Fibroblast of gingiva (primary cell): ENCODE results near the gene MAP3K2.
A peak's percentile ranks its signal among the peaks of the same experiment; 100 is the strongest.
"Not testable (repeated sequence)": the region's sequence is repeated elsewhere in the genome, so short reads cannot be mapped to it uniquely, and the experiment has no call there.

ENCODE experiments used
- DNase-seq: peaks from one replicate; pipeline ENCODE4 v3.0.0-alpha.2; 2011; ENCODE audit warnings: low read depth

MAP3K2 gene

GRCh38 chr2:127382831-127383230 lies 4.9 kb downstream of the MAP3K2 start:
- no peak for DNase-seq

DNA sequence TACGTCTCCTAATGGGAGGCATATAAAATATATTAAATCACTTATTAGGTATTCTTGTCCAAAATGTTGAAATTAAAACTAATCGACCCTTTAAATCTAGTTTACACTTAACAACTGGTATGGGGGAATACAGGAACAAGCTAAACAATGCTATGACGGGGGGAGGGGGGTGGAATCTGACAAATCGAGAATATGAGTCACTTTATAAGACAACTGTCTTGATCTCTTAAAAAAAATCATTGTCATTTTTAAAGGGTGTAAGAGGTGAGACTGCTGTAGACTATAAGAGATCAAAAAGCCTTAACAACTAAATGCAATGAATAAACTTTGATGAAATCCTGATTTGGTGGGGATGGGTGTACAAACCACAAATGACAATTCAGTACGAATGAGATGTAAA lies 6.0 kb downstream of the MAP3K2 start:
- no peak for DNase-seq

DNA sequence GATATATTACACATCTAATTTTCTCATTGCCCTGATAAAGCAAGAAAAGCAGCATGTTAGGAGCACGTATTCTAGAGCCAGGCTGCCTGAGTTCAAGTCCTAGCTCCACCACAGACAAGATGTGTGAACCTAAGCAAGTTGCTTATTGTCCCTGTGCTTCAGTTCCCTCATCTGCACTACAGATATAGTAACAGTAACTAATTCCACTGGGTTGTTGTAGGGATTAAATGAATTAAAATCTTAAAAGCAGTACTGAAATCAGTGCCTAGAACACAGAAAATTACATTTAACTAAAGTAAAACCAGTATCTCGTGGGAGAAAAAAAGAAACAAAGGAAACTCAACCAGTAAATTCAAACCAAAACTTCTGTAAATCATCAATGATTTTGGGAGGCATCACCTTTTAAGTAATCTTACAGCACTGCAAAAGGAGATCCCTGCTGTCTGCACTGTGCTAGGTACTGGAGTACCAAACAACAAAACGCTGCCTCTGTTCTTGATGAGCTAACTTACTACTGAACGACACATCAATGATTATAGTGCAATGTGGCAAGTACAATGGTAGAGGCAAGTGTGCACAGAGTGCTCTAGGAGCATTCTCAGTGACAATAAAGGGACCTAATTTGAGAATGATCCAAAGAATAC lies 7.9 kb downstream of the MAP3K2 start:
- no peak for DNase-seq

GRCh38 chr2:127378720-127379119 lies 9.1 kb downstream of the MAP3K2 start:
- DNase-seq, result no peak

DNA sequence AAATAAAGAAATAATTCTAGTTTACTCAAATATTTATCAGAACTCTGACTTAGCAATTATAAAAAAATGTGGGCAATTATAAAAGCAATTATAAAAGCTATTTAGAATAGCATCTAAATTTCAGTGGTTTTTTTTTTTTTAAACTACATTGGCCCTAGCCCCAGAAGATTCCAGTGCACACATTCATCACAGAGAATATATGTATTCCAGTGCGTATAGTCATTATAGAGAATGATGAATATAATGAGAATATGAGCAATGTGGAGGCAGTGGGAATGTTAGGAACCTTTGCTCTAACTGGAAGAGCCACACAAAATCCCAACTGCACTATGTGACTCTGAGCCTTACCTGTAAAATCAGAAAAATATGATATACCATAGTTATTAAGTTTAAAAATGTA lies 10.5 kb downstream of the MAP3K2 start:
- DNase-seq, result no peak

- DNase-seq, result no peak
These were observed 11.5 kb downstream of the MAP3K2 start for GRCh38 chr2:127376257-127376656.

DNA sequence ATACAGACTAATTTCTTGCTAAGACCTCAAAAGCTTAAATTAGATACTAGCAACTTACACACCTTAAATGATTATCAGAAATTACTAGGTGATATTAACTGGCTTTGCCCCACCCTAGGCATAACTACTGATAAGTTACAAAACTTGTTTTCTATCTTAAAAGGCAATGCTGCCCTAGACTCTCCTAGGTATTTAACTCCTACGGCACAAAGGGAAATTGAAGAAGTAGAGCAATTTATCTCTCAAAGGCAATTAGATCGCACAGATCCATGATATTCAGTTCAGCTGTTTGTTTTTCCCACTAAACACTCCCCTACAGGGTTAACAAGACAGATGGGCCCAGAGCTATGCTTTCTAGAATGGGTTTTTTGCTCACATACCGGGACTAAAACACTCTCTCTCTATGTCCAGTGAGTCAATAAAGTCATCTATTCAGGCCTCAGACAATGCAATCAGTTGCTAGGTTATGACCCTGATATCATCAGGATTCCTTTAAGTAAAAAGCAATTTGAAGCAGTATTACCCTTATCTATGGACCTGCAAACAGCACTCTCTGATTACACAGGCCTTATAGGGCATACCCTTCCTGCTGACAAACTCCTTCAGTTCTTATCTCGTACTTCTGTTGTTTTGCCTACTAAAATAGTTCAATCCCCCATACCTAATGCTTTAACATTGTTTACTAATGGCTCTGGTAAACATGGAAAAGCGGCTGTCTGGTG lies 14.3 kb downstream of the MAP3K2 start:
- DNase-seq, result no peak

DNA sequence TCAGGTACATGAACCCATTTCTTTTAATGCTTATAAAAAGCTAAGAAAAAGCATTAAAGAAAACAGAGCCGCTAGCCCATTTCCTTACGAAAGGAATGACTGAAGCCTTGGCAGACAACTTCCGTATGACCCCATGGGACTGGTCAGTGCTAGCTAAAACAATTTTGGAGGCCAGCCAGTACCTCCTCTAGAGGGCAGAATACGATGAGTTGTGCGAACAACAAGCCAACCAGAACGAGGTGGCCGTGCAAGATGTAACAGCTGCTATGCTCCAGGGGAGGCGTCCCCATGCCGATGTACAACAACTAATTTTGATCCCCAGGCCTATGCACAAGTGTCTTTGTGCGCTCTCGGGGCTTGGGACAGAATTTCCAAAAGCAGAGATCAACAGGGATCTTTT lies 16.7 kb downstream of the MAP3K2 start:
- DNase-seq, result no peak

DNA sequence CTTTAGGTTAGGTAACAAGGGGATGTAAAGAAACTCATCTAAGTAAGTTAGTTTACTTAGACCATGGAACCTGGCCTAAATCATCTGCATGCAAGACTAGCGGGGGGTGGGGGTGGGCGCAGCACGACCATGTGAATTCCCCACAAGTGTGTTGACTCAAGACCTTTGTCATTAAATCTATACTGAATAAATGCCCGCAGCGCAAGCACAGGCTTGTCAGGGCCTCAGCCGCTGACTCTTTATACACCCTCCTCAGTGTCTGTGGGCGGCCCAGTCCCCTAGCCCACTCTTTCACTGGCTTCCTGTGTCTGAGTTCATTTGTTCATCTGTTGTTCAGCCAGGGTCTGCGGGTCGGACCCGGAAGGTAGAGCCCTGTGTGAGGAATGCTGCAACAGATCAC lies 17.8 kb downstream of the MAP3K2 start:
- no peak for DNase-seq

- no peak for DNase-seq
These were observed 22.5 kb downstream of the MAP3K2 start for GRCh38 chr2:127365211-127365643.

- peak; percentile 67 for DNase-seq
These were observed 24.8 kb downstream of the MAP3K2 start for GRCh38 chr2:127362971-127363370.

- DNase-seq, result no peak
These were observed 25.6 kb downstream of the MAP3K2 start for GRCh38 chr2:127361929-127362885.

GRCh38 chr2:127360242-127360641 lies 27.5 kb downstream of the MAP3K2 start:
- DNase-seq, result no peak

DNA sequence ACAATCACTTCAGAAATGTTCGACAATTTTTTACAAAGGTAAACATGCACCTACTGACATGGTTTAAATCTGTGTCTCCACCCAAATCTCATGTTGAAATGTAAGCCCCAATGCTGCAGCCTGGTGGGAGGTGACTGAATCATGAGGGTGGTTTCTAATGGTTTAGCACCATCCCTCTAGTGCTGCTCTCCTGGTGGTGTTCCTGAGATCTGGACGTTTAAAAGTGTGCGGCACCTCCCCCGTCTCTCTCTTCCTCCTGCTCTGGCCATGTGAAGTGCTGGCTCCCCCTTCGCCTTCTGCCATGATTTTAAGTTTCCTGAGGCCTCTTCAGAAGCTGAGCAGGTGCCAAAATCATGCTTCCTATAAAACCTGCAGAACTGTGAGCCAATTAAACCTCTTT lies 28.3 kb downstream of the MAP3K2 start:
- DNase-seq, result no peak

DNA sequence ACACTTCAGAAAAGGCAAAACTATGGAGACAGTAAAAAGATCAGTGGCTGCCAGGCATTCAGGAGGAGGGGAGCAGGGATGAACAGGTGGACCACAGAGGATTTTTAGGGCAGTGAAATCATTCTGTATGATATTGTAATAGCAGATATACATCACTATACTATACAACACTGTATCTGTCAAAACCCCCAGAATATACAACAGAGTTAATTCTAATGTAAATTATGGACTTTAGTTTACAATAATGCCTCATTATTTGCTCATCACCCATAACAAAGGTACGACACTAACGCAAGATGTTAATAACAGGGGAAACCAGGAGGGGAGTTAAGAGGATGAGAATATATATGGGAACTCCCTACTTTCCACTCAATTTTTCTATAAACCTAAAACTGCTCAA lies 28.8 kb downstream of the MAP3K2 start:
- no peak for DNase-seq

GRCh38 chr2:127358044-127358443 lies 29.7 kb downstream of the MAP3K2 start:
- no peak for DNase-seq

DNA sequence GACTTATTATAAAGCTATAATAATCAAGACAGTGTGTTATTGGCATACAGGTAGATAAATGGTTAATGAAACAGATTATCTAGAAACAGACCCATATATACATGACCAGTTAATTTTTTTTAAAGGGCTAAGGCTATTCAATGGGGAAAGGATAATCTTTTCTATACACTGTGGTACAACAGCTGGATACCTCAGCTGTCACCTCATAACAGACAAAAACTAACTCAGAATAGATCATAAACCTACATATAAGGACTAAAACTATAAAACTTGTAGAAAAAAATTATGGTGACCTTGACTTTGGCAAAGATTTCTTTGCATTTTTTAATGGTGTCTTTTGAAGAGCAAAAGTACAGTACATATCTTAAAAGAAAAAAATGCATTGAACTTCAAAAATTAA lies 30.2 kb downstream of the MAP3K2 start:
- DNase-seq, result no peak

GRCh38 chr2:127356531-127356930 lies 31.2 kb downstream of the MAP3K2 start:
- peak; percentile 26 for DNase-seq

GRCh38 chr2:127355407-127356008 lies 32.3 kb downstream of the MAP3K2 start:
- no peak for DNase-seq

DNA sequence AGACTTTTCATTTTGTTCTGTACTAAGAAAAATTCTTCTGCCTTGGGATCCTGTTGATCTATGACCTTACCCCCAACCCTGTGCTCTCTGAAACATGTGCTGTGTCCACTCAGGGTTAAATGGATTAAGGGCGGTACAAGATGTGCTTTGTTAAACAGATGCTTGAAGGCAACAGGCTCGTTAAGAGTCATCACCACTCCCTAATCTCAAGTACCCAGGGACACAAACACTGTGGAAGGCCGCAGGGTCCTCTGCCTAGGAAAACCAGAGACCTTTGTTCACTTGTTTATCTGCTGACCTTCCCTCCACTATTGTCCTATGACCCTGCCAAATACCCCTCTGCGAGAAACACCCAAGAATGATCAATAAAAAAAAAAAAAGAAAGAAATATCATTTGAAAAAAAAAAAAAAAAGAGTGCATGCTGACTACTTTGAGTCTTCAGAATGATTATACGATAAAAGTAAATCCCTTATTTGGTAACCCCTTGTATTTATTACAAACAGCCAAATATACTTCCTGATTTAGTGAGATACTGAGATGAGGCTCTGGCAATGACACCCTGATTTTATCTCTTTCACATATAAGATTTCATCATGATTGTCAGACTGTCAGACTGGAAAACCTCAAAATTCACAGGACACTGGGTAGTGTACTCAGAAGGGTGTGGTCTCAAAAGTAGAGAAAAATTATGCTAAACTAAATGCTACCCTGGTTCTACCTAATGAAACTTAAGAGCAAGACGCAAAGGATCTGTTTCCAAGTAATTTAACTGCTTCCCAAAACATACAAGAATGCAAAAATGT lies 33.7 kb downstream of the MAP3K2 start:
- DNase-seq, result not testable (repeated sequence)

DNA sequence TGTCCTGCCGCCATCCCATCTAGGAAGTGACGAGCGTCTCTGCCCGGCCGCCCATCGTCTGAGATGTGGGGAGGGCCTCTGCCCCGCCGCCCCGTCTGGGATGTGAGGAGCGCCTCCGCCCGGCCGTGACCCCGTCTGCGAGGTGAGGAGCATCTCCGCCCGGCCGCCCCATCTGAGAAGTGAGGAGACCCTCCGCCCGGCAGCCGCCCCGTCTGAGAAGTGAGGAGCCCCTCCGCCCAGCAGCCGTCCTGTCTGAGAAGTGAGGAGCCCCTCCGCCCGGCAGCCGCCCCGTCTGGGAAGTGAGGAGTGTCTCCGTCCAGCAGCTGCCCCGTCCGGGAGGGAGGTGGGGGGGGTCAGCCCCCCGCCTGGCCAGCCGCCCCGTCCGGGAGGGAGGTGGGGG lies 34.6 kb downstream of the MAP3K2 start:
- DNase-seq, result not testable (repeated sequence)
